ENCODE data around the gene ITPRIPL2.

- TF ChIP-seq CTCF (IDR thresholded peaks at IDR 0.05) (no peak), POLR2A (IDR thresholded peaks at IDR 0.05) (no peak)
These were observed 22.9 kb downstream of the ITPRIPL2 start for GRCh38 chr16:19136549-19137196.

All from vagina (tissue), 2 donors.